ENCODE measurements around the gene ARHGEF28. TPM values are rescaled to one million over a fixed set of nuclear protein-coding genes. Genes with fewer than 3 reads are reported as not detected.

The ARHGEF28 gene
- total RNA-seq, 3 donors from 2014 or later (not counting 1 experiment from before 2014, with no cell fraction given), result 2.3 to 7.1 (median 5.8) TPM

GRCh38 chr5:73640861-73641320, 14.9 kb downstream of the ARHGEF28 start:
- Histone ChIP-seq H3K36me3 (ENCODE audit: control insufficient read depth, insufficient read depth, low read length) (no peaks in the 10 kb centered on the region), H3K9me3 (ENCODE audit: control insufficient read depth, insufficient read depth, low read length) (no peaks in the 10 kb centered on the region), H3K4me3 (ENCODE audit: low read length) (no peak overlapping the region), H3K4me1 (ENCODE audit: control insufficient read depth, insufficient read depth, low read length) (no peaks in the 10 kb centered on the region), H3K27ac (ENCODE audit: low read length) (no peak overlapping the region), H3K27me3 (ENCODE audit: control insufficient read depth, insufficient read depth, low read length) (peaks cover 4% of the 10 kb centered on the region)
- no peaks in the 10 kb centered on the region for H3K36me3 Mint-ChIP-seq
- no peak overlapping the region for H3K27ac Mint-ChIP-seq
- peaks cover 0 to 7% of the 10 kb centered on the region in 2 donors for H3K4me1 Mint-ChIP-seq
- DNase-seq (no peak), ATAC-seq (no peak)
- peaks cover 7 to 18% of the 10 kb centered on the region in 2 donors for H3K27me3 Mint-ChIP-seq (ENCODE audit: low read depth in 2 of 2)
- no peaks in the 10 kb centered on the region for H3K9me3 Mint-ChIP-seq
- TF ChIP-seq, protein P1, sequence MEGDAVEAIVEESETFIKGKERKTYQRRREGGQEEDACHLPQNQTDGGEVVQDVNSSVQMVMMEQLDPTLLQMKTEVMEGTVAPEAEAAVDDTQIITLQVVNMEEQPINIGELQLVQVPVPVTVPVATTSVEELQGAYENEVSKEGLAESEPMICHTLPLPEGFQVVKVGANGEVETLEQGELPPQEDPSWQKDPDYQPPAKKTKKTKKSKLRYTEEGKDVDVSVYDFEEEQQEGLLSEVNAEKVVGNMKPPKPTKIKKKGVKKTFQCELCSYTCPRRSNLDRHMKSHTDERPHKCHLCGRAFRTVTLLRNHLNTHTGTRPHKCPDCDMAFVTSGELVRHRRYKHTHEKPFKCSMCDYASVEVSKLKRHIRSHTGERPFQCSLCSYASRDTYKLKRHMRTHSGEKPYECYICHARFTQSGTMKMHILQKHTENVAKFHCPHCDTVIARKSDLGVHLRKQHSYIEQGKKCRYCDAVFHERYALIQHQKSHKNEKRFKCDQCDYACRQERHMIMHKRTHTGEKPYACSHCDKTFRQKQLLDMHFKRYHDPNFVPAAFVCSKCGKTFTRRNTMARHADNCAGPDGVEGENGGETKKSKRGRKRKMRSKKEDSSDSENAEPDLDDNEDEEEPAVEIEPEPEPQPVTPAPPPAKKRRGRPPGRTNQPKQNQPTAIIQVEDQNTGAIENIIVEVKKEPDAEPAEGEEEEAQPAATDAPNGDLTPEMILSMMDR (IDR thresholded peaks at IDR 0.05), result no peak
- H3K4me3 Mint-ChIP-seq, result no peak overlapping the region
- intact Hi-C loops (cut with micrococcal nuclease), result no loop called here
- 43% methylated on average over 1 of the region's 1 CpG for WGBS (ENCODE audit: insufficient coverage)

DNA sequence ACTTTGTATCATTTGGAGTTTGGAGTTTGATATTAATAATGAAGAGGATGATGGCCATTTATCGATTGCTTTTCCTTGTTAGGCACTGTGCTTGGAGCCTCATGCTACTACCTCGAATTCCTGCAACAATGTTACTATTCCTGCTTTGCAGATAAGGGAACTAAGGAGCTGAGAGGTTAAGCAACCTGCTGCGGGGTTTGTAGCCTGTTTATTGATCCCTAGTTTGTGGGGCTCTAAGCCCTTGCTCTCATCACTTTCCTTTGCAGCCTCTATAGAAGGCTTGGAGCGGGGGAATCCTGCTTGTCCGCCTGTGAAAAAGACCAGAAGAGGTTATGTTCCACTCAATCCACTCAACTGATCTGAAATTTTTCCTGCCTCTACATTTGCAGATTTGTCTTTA, 15.8 kb downstream of the ARHGEF28 start:
- no peaks in the 10 kb centered on the region for H3K36me3 ChIP-seq (ENCODE audit: control insufficient read depth, insufficient read depth, low read length)
- H3K27ac ChIP-seq (ENCODE audit: low read length), result no peak overlapping the region
- WGBS (ENCODE audit: insufficient coverage), result 79% methylated on average over 5 of the region's 5 CpGs
- no peak overlapping the region for H3K4me3 ChIP-seq (ENCODE audit: low read length)
- Mint-ChIP-seq H3K27ac (no peak overlapping the region), H3K9me3 (no peaks in the 10 kb centered on the region), H3K4me3 (no peak overlapping the region), H3K4me1 (peaks cover 0 to 7% of the 10 kb centered on the region in 2 donors), H3K36me3 (no peaks in the 10 kb centered on the region), H3K27me3 (ENCODE audit: low read depth in 2 of 2) (peaks cover 13 to 27% of the 10 kb centered on the region in 2 donors)
- TF ChIP-seq, protein P1 (IDR thresholded peaks at IDR 0.05), result no peak
- H3K9me3 ChIP-seq (ENCODE audit: control insufficient read depth, insufficient read depth, low read length), result no peaks in the 10 kb centered on the region
- DNase-seq (no peak), ATAC-seq (no peak)
- peaks cover 6% of the 10 kb centered on the region for H3K27me3 ChIP-seq (ENCODE audit: control insufficient read depth, insufficient read depth, low read length)
- H3K4me1 ChIP-seq (ENCODE audit: control insufficient read depth, insufficient read depth, low read length), result no peaks in the 10 kb centered on the region
- intact Hi-C loops (cut with micrococcal nuclease), result no loop called here

DNA sequence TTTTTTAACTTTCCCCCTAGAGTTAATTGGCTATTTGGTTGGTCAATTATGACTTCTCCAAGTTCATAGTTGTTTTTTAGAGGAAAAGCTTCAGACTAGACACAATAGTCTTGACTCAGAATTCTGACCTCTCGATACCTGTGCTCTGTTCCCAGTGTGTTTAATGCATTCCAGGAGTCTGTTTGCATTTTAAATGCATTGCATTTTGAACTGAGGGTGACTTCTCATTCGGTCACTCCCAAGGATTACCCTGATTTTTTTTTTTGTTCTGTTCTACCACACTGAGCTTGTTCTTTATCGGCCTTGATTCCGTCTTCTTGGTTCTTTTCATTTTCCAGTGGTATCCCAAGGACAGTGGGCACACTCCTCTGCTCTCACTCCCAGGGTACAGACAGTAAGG, 16.3 kb downstream of the ARHGEF28 start:
- H3K4me3 Mint-ChIP-seq, result no peak overlapping the region
- H3K9me3 Mint-ChIP-seq, result no peaks in the 10 kb centered on the region
- intact Hi-C loops (cut with micrococcal nuclease), result no loop called here
- H3K4me1 ChIP-seq (ENCODE audit: control insufficient read depth, insufficient read depth, low read length), result no peaks in the 10 kb centered on the region
- no peak for ATAC-seq
- no peaks in the 10 kb centered on the region for H3K36me3 ChIP-seq (ENCODE audit: control insufficient read depth, insufficient read depth, low read length)
- peaks cover 13 to 23% of the 10 kb centered on the region in 2 donors for H3K27me3 Mint-ChIP-seq (ENCODE audit: low read depth in 2 of 2)
- H3K27ac Mint-ChIP-seq, result no peak overlapping the region
- H3K4me1 Mint-ChIP-seq, result peaks cover 0 to 7% of the 10 kb centered on the region in 2 donors
- H3K27me3 ChIP-seq (ENCODE audit: control insufficient read depth, insufficient read depth, low read length), result peaks cover 5% of the 10 kb centered on the region
- TF ChIP-seq, protein P1 (IDR thresholded peaks at IDR 0.05), result no peak
- WGBS (ENCODE audit: insufficient coverage), result 92% methylated on average over 4 of the region's 4 CpGs
- no peak for DNase-seq
- H3K36me3 Mint-ChIP-seq, result no peaks in the 10 kb centered on the region
- no peak overlapping the region for H3K27ac ChIP-seq (ENCODE audit: low read length)
- H3K4me3 ChIP-seq (ENCODE audit: low read length), result no peak overlapping the region
- H3K9me3 ChIP-seq (ENCODE audit: control insufficient read depth, insufficient read depth, low read length), result no peaks in the 10 kb centered on the region

- TF ChIP-seq, protein P1 (IDR thresholded peaks at IDR 0.05), result no peak
- no peak overlapping the region for H3K4me3 ChIP-seq (ENCODE audit: low read length)
- ATAC-seq, result no peak
Observed at GRCh38 chr5:73644385-73644963, 18.5 kb downstream of the ARHGEF28 start.

More at GRCh38 chr5:73644385-73644963, 18.5 kb downstream of the ARHGEF28 start:
- no peaks in the 10 kb centered on the region for H3K36me3 Mint-ChIP-seq
- H3K9me3 Mint-ChIP-seq, result no peaks in the 10 kb centered on the region
- 92% methylated on average over 3 of the region's 3 CpGs for WGBS (ENCODE audit: insufficient coverage)
- H3K36me3 ChIP-seq (ENCODE audit: control insufficient read depth, insufficient read depth, low read length), result no peaks in the 10 kb centered on the region
- H3K4me1 Mint-ChIP-seq, result no peaks in the 10 kb centered on the region
- no peak overlapping the region for H3K27ac Mint-ChIP-seq
- no peak for DNase-seq
- no peak overlapping the region for H3K4me3 Mint-ChIP-seq
- peaks cover 4% of the 10 kb centered on the region for H3K27me3 ChIP-seq (ENCODE audit: control insufficient read depth, insufficient read depth, low read length)
- no peak overlapping the region for H3K27ac ChIP-seq (ENCODE audit: low read length)
- H3K9me3 ChIP-seq (ENCODE audit: control insufficient read depth, insufficient read depth, low read length), result no peaks in the 10 kb centered on the region
- H3K27me3 Mint-ChIP-seq (ENCODE audit: low read depth in 2 of 2), result peaks cover 13 to 25% of the 10 kb centered on the region in 2 donors
- intact Hi-C loops (cut with micrococcal nuclease), result no loop called here
- H3K4me1 ChIP-seq (ENCODE audit: control insufficient read depth, insufficient read depth, low read length), result no peaks in the 10 kb centered on the region
